ENCODE data around the gene CA12. TPM values are rescaled to one million over a fixed set of nuclear protein-coding genes. Genes with fewer than 3 reads are reported as not detected.

Gene CA12
- polyA plus RNA-seq, 2 donors = 32.2 to 35.0 TPM

DNA sequence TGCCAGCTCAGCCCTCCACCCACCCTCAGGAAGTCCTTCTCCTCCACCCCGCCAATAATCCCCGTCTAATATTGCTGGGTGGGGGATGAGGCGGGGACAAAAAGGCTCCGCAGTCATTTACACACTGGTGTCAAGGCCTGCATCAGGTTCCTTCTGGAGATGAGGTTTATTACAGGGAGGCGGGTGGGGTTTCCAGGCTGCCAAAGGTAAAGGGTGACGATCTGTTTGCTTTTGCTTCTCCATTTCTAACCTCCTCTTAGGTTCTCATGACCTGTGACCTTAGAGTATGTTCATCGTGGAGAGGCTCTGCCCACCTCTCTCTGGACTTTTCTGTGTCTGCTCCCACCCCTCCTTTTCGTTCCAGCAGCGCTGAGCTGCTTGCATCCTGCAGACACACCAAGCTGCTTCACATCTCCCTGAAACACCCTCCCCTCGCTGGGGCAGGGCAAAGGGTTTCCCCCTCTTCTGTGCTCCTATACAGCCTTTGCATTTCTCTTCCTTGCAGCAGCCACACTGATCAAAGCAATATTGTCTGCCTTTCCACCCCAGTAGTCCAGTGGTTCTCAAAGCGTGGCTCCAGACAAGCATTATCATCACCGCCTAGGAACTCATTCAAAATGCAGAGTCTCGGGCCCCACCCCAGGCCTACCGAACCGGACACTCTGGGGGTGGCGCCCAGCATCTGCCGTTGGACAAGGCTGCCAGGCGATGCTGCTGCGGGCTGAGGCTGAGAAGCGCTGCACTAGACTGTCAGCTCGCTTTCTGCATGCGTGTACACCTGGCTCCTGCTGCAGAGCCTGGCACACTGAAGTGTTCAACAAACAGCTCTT, 26.6 kb downstream of the CA12 start:
- Histone ChIP-seq H3K4me1 (ENCODE audit: control insufficient read depth in 2 of 2, insufficient read depth in 2 of 2, low read length in 1 of 2) (peaks cover 2 to 23% of the 10 kb centered on the region in 2 donors), H3K9me3 (ENCODE audit: control insufficient read depth in 2 of 2, insufficient read depth in 1 of 2, low read depth in 1 of 2, low read length in 1 of 2) (no peaks in the 10 kb centered on the region), H3K36me3 (ENCODE audit: control insufficient read depth in 2 of 2, insufficient read depth in 2 of 2, low read length in 1 of 2) (no peaks in the 10 kb centered on the region), H3K27ac (ENCODE audit: low read depth in 2 of 2, low read length in 1 of 2) (peak overlapping the region in 1 of 2 donors; percentile 61), H3K27me3 (ENCODE audit: control insufficient read depth in 1 of 2, insufficient read depth in 2 of 2, low read length in 2 of 2) (no peaks in the 10 kb centered on the region), H3K4me3 (ENCODE audit: low read depth in 1 of 2, low read length in 2 of 2) (no peak overlapping the region)
- 66 to 74% methylated on average over 22 of the region's 22 CpGs for WGBS, 2 donors

GRCh38 chr15:63353887-63354286, 27.8 kb downstream of the CA12 start:
- Histone ChIP-seq H3K9me3 (ENCODE audit: control insufficient read depth in 2 of 2, insufficient read depth in 1 of 2, low read depth in 1 of 2, low read length in 1 of 2) (no peaks in the 10 kb centered on the region), H3K27me3 (ENCODE audit: control insufficient read depth in 1 of 2, insufficient read depth in 2 of 2, low read length in 2 of 2) (no peaks in the 10 kb centered on the region), H3K27ac (ENCODE audit: low read depth in 2 of 2, low read length in 1 of 2) (peak overlapping the region in 1 of 2 donors; percentile 58), H3K36me3 (ENCODE audit: control insufficient read depth in 2 of 2, insufficient read depth in 2 of 2, low read length in 1 of 2) (no peaks in the 10 kb centered on the region), H3K4me1 (ENCODE audit: control insufficient read depth in 2 of 2, insufficient read depth in 2 of 2, low read length in 1 of 2) (peaks cover 2 to 27% of the 10 kb centered on the region in 2 donors), H3K4me3 (ENCODE audit: low read depth in 1 of 2, low read length in 2 of 2) (no peak overlapping the region)
- 70 to 91% methylated on average over 5 of the region's 5 CpGs for WGBS, 2 donors

- no peak overlapping the region for H3K4me3 ChIP-seq (ENCODE audit: low read depth in 1 of 2, low read length in 2 of 2)
- no peaks in the 10 kb centered on the region for H3K9me3 ChIP-seq (ENCODE audit: control insufficient read depth in 2 of 2, insufficient read depth in 1 of 2, low read depth in 1 of 2, low read length in 1 of 2)
- peaks cover 2 to 27% of the 10 kb centered on the region in 2 donors for H3K4me1 ChIP-seq (ENCODE audit: control insufficient read depth in 2 of 2, insufficient read depth in 2 of 2, low read length in 1 of 2)
- no peaks in the 10 kb centered on the region for H3K27me3 ChIP-seq (ENCODE audit: control insufficient read depth in 1 of 2, insufficient read depth in 2 of 2, low read length in 2 of 2)
- no peaks in the 10 kb centered on the region for H3K36me3 ChIP-seq (ENCODE audit: control insufficient read depth in 2 of 2, insufficient read depth in 2 of 2, low read length in 1 of 2)
- peak overlapping the region in 1 of 2 donors; percentile 37 for H3K27ac ChIP-seq (ENCODE audit: low read depth in 2 of 2, low read length in 1 of 2)
- WGBS, 2 donors = 76% methylated on average over 8 of the region's 8 CpGs
Measured at GRCh38 chr15:63353261-63353660, 28.4 kb downstream of the CA12 start.

GRCh38 chr15:63352808-63353207, 28.8 kb downstream of the CA12 start:
- Histone ChIP-seq H3K4me3 (ENCODE audit: low read depth in 1 of 2, low read length in 2 of 2) (no peak overlapping the region), H3K9me3 (ENCODE audit: control insufficient read depth in 2 of 2, insufficient read depth in 1 of 2, low read depth in 1 of 2, low read length in 1 of 2) (no peaks in the 10 kb centered on the region), H3K4me1 (ENCODE audit: control insufficient read depth in 2 of 2, insufficient read depth in 2 of 2, low read length in 1 of 2) (peaks cover 4 to 32% of the 10 kb centered on the region in 2 donors), H3K27ac (ENCODE audit: low read depth in 2 of 2, low read length in 1 of 2) (peak overlapping the region in 1 of 2 donors; percentile 37), H3K27me3 (ENCODE audit: control insufficient read depth in 1 of 2, insufficient read depth in 2 of 2, low read length in 2 of 2) (no peaks in the 10 kb centered on the region), H3K36me3 (ENCODE audit: control insufficient read depth in 2 of 2, insufficient read depth in 2 of 2, low read length in 1 of 2) (no peaks in the 10 kb centered on the region)
- WGBS, 2 donors = 77 to 85% methylated on average over 4 of the region's 4 CpGs

DNA sequence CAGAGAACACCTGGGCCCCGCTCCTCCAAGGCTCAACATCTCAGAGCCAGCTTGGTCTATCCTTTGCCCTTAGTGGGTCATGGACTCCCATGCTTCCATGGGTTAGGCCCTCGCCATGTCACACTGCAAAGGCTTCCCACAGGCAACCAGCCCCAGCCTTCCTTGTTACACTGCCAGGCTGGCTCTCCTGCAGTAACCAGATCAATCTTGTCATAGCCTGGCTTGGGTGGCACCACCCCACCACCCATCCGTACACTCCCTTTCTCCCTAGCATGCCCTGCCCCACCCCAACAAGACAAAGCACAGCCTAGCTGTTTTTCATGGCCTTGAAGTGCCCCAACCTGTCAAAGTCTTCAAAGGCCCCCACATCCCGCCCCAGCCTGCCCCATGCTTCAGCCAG, 30.5 kb downstream of the CA12 start:
- Histone ChIP-seq H3K27ac (ENCODE audit: low read depth in 2 of 2, low read length in 1 of 2) (peak overlapping the region; percentile 91 to 94), H3K36me3 (ENCODE audit: control insufficient read depth in 2 of 2, insufficient read depth in 2 of 2, low read length in 1 of 2) (no peaks in the 10 kb centered on the region), H3K4me1 (ENCODE audit: control insufficient read depth in 2 of 2, insufficient read depth in 2 of 2, low read length in 1 of 2) (peaks cover 7 to 40% of the 10 kb centered on the region in 2 donors), H3K4me3 (ENCODE audit: low read depth in 1 of 2, low read length in 2 of 2) (no peak overlapping the region), H3K9me3 (ENCODE audit: control insufficient read depth in 2 of 2, insufficient read depth in 1 of 2, low read depth in 1 of 2, low read length in 1 of 2) (no peaks in the 10 kb centered on the region), H3K27me3 (ENCODE audit: control insufficient read depth in 1 of 2, insufficient read depth in 2 of 2, low read length in 2 of 2) (no peaks in the 10 kb centered on the region)
- WGBS, 2 donors = 61 to 71% methylated on average over 4 of the region's 4 CpGs

DNA sequence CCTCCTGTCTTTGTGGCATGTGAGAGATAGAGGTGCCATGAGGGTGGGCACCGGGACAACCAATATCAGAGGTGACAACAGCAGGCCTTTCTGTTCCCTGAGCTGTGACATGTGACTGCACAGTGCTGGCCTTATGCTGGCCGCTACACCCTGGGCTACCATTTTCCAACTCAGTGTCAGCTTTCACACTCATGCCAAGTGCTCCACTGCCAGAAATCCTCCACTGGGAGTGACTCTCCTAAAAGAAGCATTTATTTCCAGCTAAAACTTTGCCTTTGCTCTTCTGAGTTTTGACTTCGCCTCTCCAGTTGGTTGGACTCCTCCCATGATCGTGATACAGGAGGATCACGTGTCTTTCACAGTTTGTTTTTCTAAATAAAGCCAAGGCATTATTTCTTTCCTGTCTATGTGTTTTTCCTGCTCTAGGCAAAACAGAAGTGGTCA, 31.4 kb downstream of the CA12 start:
- peaks cover 7 to 35% of the 10 kb centered on the region in 2 donors for H3K4me1 ChIP-seq (ENCODE audit: control insufficient read depth in 2 of 2, insufficient read depth in 2 of 2, low read length in 1 of 2)
- no peaks in the 10 kb centered on the region for H3K27me3 ChIP-seq (ENCODE audit: control insufficient read depth in 1 of 2, insufficient read depth in 2 of 2, low read length in 2 of 2)
- peak overlapping the region; percentile 88 to 94 for H3K27ac ChIP-seq (ENCODE audit: low read depth in 2 of 2, low read length in 1 of 2)
- WGBS, 2 donors = 29 to 53% methylated on average over 5 of the region's 5 CpGs
- no peaks in the 10 kb centered on the region for H3K9me3 ChIP-seq (ENCODE audit: control insufficient read depth in 2 of 2, insufficient read depth in 1 of 2, low read depth in 1 of 2, low read length in 1 of 2)
- H3K4me3 ChIP-seq (ENCODE audit: low read depth in 1 of 2, low read length in 2 of 2) = no peak overlapping the region
- H3K36me3 ChIP-seq (ENCODE audit: control insufficient read depth in 2 of 2, insufficient read depth in 2 of 2, low read length in 1 of 2) = no peaks in the 10 kb centered on the region

DNA sequence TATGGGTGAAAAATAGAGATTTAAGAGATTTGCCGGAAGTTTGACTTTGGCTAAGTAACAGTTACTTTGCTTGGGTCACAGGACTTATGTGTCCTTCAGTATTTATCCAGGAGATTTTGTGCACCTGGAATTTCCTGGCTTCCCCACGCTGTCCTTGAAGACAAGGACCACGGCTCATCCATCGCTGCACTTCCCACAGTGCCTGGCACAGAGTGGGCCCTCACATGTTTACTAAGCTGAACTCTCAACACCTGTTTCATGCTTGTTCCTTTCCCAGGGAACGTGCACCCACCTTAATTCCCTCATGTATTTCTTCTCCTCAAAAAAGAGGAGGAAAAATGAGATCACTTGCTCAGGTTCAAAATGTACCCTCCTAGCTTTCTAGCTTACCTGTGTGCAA, 32.0 kb downstream of the CA12 start:
- H3K9me3 ChIP-seq (ENCODE audit: control insufficient read depth in 2 of 2, insufficient read depth in 1 of 2, low read depth in 1 of 2, low read length in 1 of 2) = no peaks in the 10 kb centered on the region
- peaks cover 7 to 31% of the 10 kb centered on the region in 2 donors for H3K4me1 ChIP-seq (ENCODE audit: control insufficient read depth in 2 of 2, insufficient read depth in 2 of 2, low read length in 1 of 2)
- no peak overlapping the region for H3K4me3 ChIP-seq (ENCODE audit: low read depth in 1 of 2, low read length in 2 of 2)
- no peaks in the 10 kb centered on the region for H3K27me3 ChIP-seq (ENCODE audit: control insufficient read depth in 1 of 2, insufficient read depth in 2 of 2, low read length in 2 of 2)
- H3K27ac ChIP-seq (ENCODE audit: low read depth in 2 of 2, low read length in 1 of 2) = peak overlapping the region; percentile 88 to 94
- peaks cover 0 to 4% of the 10 kb centered on the region in 2 donors for H3K36me3 ChIP-seq (ENCODE audit: control insufficient read depth in 2 of 2, insufficient read depth in 2 of 2, low read length in 1 of 2)
- 69 to 79% methylated on average over 5 of the region's 5 CpGs for WGBS, 2 donors

GRCh38 chr15:63349156-63349555, 32.5 kb downstream of the CA12 start:
- H3K4me3 ChIP-seq (ENCODE audit: low read depth in 1 of 2, low read length in 2 of 2) = no peak overlapping the region
- 57 to 59% methylated on average over 6 of the region's 6 CpGs for WGBS, 2 donors
- H3K36me3 ChIP-seq (ENCODE audit: control insufficient read depth in 2 of 2, insufficient read depth in 2 of 2, low read length in 1 of 2) = peaks cover 0 to 7% of the 10 kb centered on the region in 2 donors
- H3K27ac ChIP-seq (ENCODE audit: low read depth in 2 of 2, low read length in 1 of 2) = peak overlapping the region; percentile 88 to 94
- H3K9me3 ChIP-seq (ENCODE audit: control insufficient read depth in 2 of 2, insufficient read depth in 1 of 2, low read depth in 1 of 2, low read length in 1 of 2) = no peaks in the 10 kb centered on the region
- peaks cover 7 to 29% of the 10 kb centered on the region in 2 donors for H3K4me1 ChIP-seq (ENCODE audit: control insufficient read depth in 2 of 2, insufficient read depth in 2 of 2, low read length in 1 of 2)
- no peaks in the 10 kb centered on the region for H3K27me3 ChIP-seq (ENCODE audit: control insufficient read depth in 1 of 2, insufficient read depth in 2 of 2, low read length in 2 of 2)

- H3K27ac ChIP-seq (ENCODE audit: low read depth in 2 of 2, low read length in 1 of 2) = peak overlapping the region; percentile 88 to 94
- whole genome bisulfite sequencing, 2 donors = 35 to 42% methylated on average over 7 of the region's 7 CpGs
- peaks cover 7 to 29% of the 10 kb centered on the region in 2 donors for H3K4me1 ChIP-seq (ENCODE audit: control insufficient read depth in 2 of 2, insufficient read depth in 2 of 2, low read length in 1 of 2)
- no peaks in the 10 kb centered on the region for H3K27me3 ChIP-seq (ENCODE audit: control insufficient read depth in 1 of 2, insufficient read depth in 2 of 2, low read length in 2 of 2)
- no peak overlapping the region for H3K4me3 ChIP-seq (ENCODE audit: low read depth in 1 of 2, low read length in 2 of 2)
- H3K9me3 ChIP-seq (ENCODE audit: control insufficient read depth in 2 of 2, insufficient read depth in 1 of 2, low read depth in 1 of 2, low read length in 1 of 2) = no peaks in the 10 kb centered on the region
- H3K36me3 ChIP-seq (ENCODE audit: control insufficient read depth in 2 of 2, insufficient read depth in 2 of 2, low read length in 1 of 2) = peaks cover 0 to 7% of the 10 kb centered on the region in 2 donors
Measured at GRCh38 chr15:63348392-63348791, 33.3 kb downstream of the CA12 start.

All from esophagus (tissue), 2 donors.